Measurements from ENCODE around the gene CD38.

Gene CD38

DNA sequence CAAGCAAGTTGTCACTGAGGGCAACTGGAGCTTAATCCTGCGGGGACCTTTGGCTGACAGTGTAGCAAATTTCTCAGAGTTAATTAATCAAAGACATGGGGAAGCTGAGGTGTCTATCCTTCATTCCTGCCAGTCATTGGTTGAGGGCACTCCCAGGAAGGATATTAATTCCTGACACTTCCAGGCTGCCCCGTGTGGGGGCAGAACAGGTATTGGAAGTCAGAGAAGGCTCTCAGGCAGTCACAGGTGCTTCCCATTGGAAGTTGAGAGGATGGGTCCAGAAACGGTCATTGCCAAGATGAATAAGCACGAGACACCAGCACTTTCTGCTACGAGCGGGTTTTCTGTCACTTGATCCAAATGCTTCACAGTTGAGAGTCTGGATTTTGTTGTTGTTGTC is 29.1 kb upstream of the CD38 start:
- POLR2A ChIA-PET (ENCODE audit: low non-redundant PET), result no interaction called here
- CTCF ChIA-PET, result no interaction called here
- no peak overlapping the region for H3K27ac ChIP-seq
- DNase-seq (ENCODE audit: low spot score), result no peak
- TF ChIP-seq, protein P1, sequence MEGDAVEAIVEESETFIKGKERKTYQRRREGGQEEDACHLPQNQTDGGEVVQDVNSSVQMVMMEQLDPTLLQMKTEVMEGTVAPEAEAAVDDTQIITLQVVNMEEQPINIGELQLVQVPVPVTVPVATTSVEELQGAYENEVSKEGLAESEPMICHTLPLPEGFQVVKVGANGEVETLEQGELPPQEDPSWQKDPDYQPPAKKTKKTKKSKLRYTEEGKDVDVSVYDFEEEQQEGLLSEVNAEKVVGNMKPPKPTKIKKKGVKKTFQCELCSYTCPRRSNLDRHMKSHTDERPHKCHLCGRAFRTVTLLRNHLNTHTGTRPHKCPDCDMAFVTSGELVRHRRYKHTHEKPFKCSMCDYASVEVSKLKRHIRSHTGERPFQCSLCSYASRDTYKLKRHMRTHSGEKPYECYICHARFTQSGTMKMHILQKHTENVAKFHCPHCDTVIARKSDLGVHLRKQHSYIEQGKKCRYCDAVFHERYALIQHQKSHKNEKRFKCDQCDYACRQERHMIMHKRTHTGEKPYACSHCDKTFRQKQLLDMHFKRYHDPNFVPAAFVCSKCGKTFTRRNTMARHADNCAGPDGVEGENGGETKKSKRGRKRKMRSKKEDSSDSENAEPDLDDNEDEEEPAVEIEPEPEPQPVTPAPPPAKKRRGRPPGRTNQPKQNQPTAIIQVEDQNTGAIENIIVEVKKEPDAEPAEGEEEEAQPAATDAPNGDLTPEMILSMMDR (conservative IDR thresholded peaks at IDR 0.05; ENCODE audit: low read depth), result no peak

DNA sequence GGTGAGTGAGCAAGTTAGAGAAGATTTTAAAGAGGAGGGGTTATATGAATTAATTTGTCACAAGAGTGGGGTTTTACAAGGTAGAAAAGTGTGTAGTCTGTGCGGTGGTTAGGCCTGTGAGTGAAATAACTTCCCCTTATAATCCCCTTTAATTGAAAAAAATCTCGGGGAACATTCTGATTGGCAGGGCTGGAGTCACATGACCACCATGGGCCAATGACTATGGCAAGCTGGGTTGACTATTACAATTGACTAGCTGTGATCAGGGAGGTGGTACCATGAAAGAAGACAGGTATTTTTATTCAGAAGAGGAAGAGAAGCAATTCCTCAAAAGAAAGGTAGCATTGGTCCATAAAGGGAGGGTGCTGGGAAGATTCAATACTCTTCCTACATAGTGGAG is 27.0 kb upstream of the CD38 start:
- POLR2A ChIA-PET (ENCODE audit: low non-redundant PET), result no interaction called here
- TF ChIP-seq, protein P1 (conservative IDR thresholded peaks at IDR 0.05; ENCODE audit: low read depth), result no peak
- CTCF ChIA-PET, result interaction anchor here (0.7 kb wide), 1 partner anchor 18 kb away, joined by 3 read pairs; no protein-coding TSS in a partner anchor
- H3K27ac ChIP-seq, result no peak overlapping the region
- DNase-seq (ENCODE audit: low spot score), result no peak

DNA sequence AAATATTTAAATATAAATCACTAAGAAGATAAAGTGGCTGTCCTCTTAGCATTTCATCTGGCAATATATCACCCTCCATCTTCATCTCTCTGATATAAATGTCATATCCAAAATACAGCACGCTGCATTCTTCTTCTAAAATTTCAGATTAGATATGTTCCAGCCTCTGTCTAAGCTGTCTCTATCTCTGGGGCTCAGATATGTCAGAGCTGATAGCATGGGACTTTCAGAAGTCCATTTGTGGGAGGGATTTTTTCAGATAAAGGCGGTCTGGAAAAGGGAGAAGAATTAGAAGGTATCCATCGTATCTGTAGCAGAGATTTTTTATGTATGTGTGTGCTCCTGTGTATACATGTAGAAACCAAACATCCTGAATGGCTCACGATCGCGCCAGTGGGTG is 25.0 kb upstream of the CD38 start:
- H3K27ac ChIP-seq, result no peak overlapping the region
- DNase-seq (ENCODE audit: low spot score), result no peak
- TF ChIP-seq, protein P1 (conservative IDR thresholded peaks at IDR 0.05; ENCODE audit: low read depth), result no peak
- ChIA-PET POLR2A (ENCODE audit: low non-redundant PET) (no interaction called here), CTCF (no interaction called here)

DNA sequence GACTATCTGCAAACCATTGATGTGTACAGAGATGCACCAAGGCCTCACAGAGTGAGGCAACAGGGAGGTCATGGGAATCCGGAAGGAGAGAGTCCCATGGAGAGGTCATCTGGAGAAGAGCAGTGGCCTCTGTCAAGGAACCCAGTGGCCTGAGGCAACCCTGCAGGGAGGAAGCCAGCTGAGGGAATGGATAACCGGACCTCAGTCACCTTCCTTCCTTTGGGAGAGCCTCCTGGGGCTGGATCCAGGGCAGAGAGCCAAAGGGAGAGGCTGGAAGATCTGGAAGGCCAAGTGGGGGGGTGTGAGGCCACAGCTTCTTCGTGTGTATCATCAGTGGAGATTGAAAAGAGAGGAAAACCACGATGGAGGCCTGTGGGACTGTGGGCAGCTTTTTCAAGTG is 24.3 kb upstream of the CD38 start:
- ChIA-PET CTCF (no interaction called here), POLR2A (ENCODE audit: low non-redundant PET) (no interaction called here)
- DNase-seq (ENCODE audit: low spot score), result no peak
- TF ChIP-seq, protein P1 (conservative IDR thresholded peaks at IDR 0.05; ENCODE audit: low read depth), result no peak
- H3K27ac ChIP-seq, result no peak overlapping the region

DNA sequence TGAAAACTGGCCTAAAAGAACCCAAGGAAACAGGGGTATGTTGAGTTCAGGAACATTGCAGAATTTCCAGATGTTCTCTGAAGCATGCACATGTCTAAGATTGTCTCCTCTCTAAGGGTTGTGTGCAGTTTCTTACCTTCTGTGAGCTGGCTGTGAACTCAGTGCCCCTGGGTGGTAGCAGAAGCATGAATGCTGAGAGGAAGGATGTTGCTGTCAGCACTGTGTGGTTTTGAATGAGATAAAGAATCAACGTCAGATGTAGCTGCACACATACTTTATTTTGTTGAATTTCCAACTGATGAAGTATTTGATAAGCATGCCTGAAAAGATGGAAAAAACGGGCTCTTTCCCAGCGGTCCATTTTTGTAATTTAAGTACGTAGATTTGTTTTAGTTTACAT is 23.8 kb upstream of the CD38 start:
- H3K27ac ChIP-seq, result no peak overlapping the region
- DNase-seq (ENCODE audit: low spot score), result no peak
- ChIA-PET CTCF (no interaction called here), POLR2A (ENCODE audit: low non-redundant PET) (no interaction called here)
- TF ChIP-seq, protein P1 (conservative IDR thresholded peaks at IDR 0.05; ENCODE audit: low read depth), result no peak

DNA sequence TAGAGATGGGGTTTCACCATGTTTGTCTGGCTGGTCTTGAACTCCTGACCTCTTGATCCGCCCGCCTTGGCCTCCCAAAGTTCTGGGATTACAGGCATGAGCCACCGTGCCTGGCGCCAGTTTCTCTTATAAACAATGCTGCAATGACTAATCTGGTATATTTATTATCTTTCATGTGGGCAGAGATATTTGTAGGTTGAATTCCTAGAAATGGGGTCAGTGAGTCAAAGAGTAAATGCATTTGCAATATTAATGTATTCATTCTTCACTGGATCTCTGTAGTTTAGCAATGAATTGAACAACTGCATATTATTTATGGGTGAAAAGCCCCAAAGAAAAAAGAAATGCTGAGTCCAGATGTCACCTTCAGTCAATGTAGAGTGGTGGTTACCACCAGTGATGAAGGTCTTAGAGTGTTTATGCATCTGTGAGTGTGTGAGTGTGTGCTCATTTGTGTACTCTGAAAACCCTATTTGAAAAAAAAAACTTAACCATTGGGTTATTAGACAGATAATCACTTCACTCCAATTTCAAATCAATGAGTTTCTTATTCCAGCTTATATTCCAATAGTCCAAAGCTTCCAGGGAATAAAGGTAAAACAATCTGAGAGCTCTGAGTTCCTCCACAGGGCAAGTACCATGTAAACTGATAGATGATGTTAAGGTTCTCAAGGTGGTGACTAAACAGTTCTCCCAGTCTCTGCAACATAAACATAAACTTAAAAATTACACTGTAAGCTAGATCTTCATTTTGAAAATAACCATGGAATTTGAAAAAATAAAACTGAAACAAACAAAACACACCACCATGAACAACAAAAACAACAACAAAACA is 22.6 kb upstream of the CD38 start:
- POLR2A ChIA-PET (ENCODE audit: low non-redundant PET), result no interaction called here
- no peak for DNase-seq (ENCODE audit: low spot score)
- CTCF ChIA-PET, result no interaction called here
- H3K27ac ChIP-seq, result no peak overlapping the region
- TF ChIP-seq, protein P1 (conservative IDR thresholded peaks at IDR 0.05; ENCODE audit: low read depth), result no peak
